Cardiac fibroblast (primary cell): ENCODE measurements around the gene CTIF.

Source experiments
- DNase-seq, 2 donors: peaks; one replicate each; pipeline versions ENCODE4 v3.0.0 to v3.0.0-alpha.2; 2010; ENCODE audit warnings: low read depth in 2 of 2
- H3K4me3 ChIP-seq, 2 donors: replicated peaks in 1 of 2; 1 replicate in 1 of 2; 2 replicates in 1 of 2; pipeline ENCODE4 v1.5.1; 2011; ENCODE audit warnings: low read depth in 2 of 2, low read length in 2 of 2, mild to moderate bottlenecking in 2 of 2, moderate library complexity in 1 of 2
- CTCF ChIP-seq: IDR thresholded peaks from one replicate; pipeline ENCODE4 v1.5.1; 2011; ENCODE audit warnings: low read depth, mild to moderate bottlenecking, low read length, inconsistent platforms

The CTIF gene

GRCh38 chr18:48762836-48763718 lies 224.2 kb downstream of the CTIF start:
- no peak for TF ChIP-seq CTCF
- DNase-seq = no peak

GRCh38 chr18:48763719-48764100 lies 224.9 kb downstream of the CTIF start:
- DNase-seq = no peak
- no peak for TF ChIP-seq CTCF
- H3K4me3 ChIP-seq = no peak overlapping the region

More at GRCh38 chr18:48762836-48763718, 224.2 kb downstream of the CTIF start:
- H3K4me3 ChIP-seq = no peak overlapping the region

- no peak for DNase-seq
- no peak overlapping the region for H3K4me3 ChIP-seq
- no peak for TF ChIP-seq CTCF
Measured at GRCh38 chr18:48765053-48765452, 226.2 kb downstream of the CTIF start.

GRCh38 chr18:48766026-48766425 lies 227.2 kb downstream of the CTIF start:
- TF ChIP-seq CTCF = no peak
- H3K4me3 ChIP-seq = no peak overlapping the region
- DNase-seq = peak; percentile 38 to 48

GRCh38 chr18:48766487-48766886 lies 227.7 kb downstream of the CTIF start:
- DNase-seq = no peak
- TF ChIP-seq CTCF = no peak
- no peak overlapping the region for H3K4me3 ChIP-seq

- H3K4me3 ChIP-seq = no peak overlapping the region
- no peak for TF ChIP-seq CTCF
- peak in 1 of 2 donors; percentile 49 for DNase-seq
Measured at GRCh38 chr18:48767090-48767690, 228.4 kb downstream of the CTIF start.
